Memory B cell (primary cell): Measurements from ENCODE around the gene FLCN.
"Not testable (repeated sequence)": the region's sequence is repeated elsewhere in the genome, so short reads cannot be mapped to it uniquely, and the experiment has no call there.

Source experiments
- ATAC-seq: fragments of 150-1000 bp; cut with Tn5 transposase; 2 replicates; pipeline ENCODE4 v1.10.0; 2021; ENCODE audit warnings: low read depth, mild to moderate bottlenecking, moderate library complexity
- DNase-seq, 2 donors: peaks; one replicate each; pipeline ENCODE4 v3.0.0; 2022; ENCODE audit warnings: low spot score in 2 of 2
- H3K27ac Mint-ChIP-seq: one replicate; pipeline ENCODE4 v1.8.0; 2022; ENCODE audit warnings: mild to moderate bottlenecking, moderate library complexity, mixed read lengths
- H3K27me3 Mint-ChIP-seq: one replicate; pipeline ENCODE4 v1.8.0; 2022; ENCODE audit warnings: mixed read lengths
- H3K36me3 Mint-ChIP-seq: one replicate; pipeline ENCODE4 v1.8.0; 2022; ENCODE audit warnings: mild to moderate bottlenecking, mixed read lengths
- H3K4me1 Mint-ChIP-seq: one replicate; pipeline ENCODE4 v1.8.0; 2022; ENCODE audit warnings: mixed read lengths
- H3K4me3 Mint-ChIP-seq: one replicate; pipeline ENCODE4 v1.8.0; 2022; ENCODE audit warnings: mild to moderate bottlenecking, moderate library complexity, mixed read lengths
- H3K9me3 Mint-ChIP-seq: one replicate; pipeline ENCODE4 v1.8.0; 2022; ENCODE audit warnings: mixed read lengths

Gene FLCN

GRCh38 chr17:17206913-17207335 lies 30.0 kb downstream of the FLCN start:
- Mint-ChIP-seq H3K4me3 (peak overlapping the region; percentile 69), H3K9me3 (peaks cover 2% of the 10 kb centered on the region), H3K27me3 (no peaks in the 10 kb centered on the region), H3K36me3 (peaks cover 5% of the 10 kb centered on the region), H3K4me1 (peaks cover 13% of the 10 kb centered on the region), H3K27ac (peak overlapping the region; percentile 89)
- ATAC-seq: no peak
- DNase-seq: no peak

- Mint-ChIP-seq H3K27me3 (no peaks in the 10 kb centered on the region), H3K4me3 (peak within 1 kb of the TSS; percentile 77), H3K27ac (peak within 1 kb of the TSS; percentile 89), H3K4me1 (peaks cover 13% of the 10 kb centered on the region), H3K9me3 (peaks cover 2% of the 10 kb centered on the region), H3K36me3 (peaks cover 5% of the 10 kb centered on the region)
- ATAC-seq (peak; percentile 79), DNase-seq (peak; percentile 96 to 99)
Observed at GRCh38 chr17:17206124-17206912, 30.6 kb downstream of the FLCN start, which contains the start of gene PLD6. PLD6 (minus strand) TSS chr17:17206333; CDS start chr17:17206286, 47 bp downstream.

- H3K27ac Mint-ChIP-seq: peak overlapping the region; percentile 60
- peak; percentile 22 for ATAC-seq
- H3K27me3 Mint-ChIP-seq: no peaks in the 10 kb centered on the region
- H3K4me1 Mint-ChIP-seq: peaks cover 13% of the 10 kb centered on the region
- H3K36me3 Mint-ChIP-seq: peaks cover 5% of the 10 kb centered on the region
- H3K4me3 Mint-ChIP-seq: peak overlapping the region; percentile 77
- H3K9me3 Mint-ChIP-seq: peaks cover 2% of the 10 kb centered on the region
- peak; percentile 19 to 49 for DNase-seq
Observed at GRCh38 chr17:17205368-17206123, 31.4 kb downstream of the FLCN start.

- Mint-ChIP-seq H3K9me3 (peaks cover 2% of the 10 kb centered on the region), H3K4me3 (peak overlapping the region; percentile 77), H3K27me3 (no peaks in the 10 kb centered on the region), H3K27ac (peak overlapping the region; percentile 60), H3K36me3 (peaks cover 5% of the 10 kb centered on the region), H3K4me1 (peaks cover 13% of the 10 kb centered on the region)
- no peak for ATAC-seq
- no peak for DNase-seq
Observed at GRCh38 chr17:17204635-17205231, 32.2 kb downstream of the FLCN start.

- ATAC-seq (no peak), DNase-seq (no peak)
- no peaks in the 10 kb centered on the region for H3K27me3 Mint-ChIP-seq
- H3K36me3 Mint-ChIP-seq: peaks cover 5% of the 10 kb centered on the region
- H3K27ac Mint-ChIP-seq: peak overlapping the region; percentile 60
- H3K4me3 Mint-ChIP-seq: peak overlapping the region; percentile 77
- peaks cover 2% of the 10 kb centered on the region for H3K9me3 Mint-ChIP-seq
- peaks cover 13% of the 10 kb centered on the region for H3K4me1 Mint-ChIP-seq
Observed at GRCh38 chr17:17204041-17204591, 32.9 kb downstream of the FLCN start.

GRCh38 chr17:17203173-17203730 lies 33.7 kb downstream of the FLCN start:
- peak overlapping the region; percentile 50 for H3K27ac Mint-ChIP-seq
- peaks cover 2% of the 10 kb centered on the region for H3K9me3 Mint-ChIP-seq
- H3K4me3 Mint-ChIP-seq: no peak overlapping the region
- DNase-seq (no peak), ATAC-seq (no peak)
- H3K27me3 Mint-ChIP-seq: no peaks in the 10 kb centered on the region
- peaks cover 13% of the 10 kb centered on the region for H3K4me1 Mint-ChIP-seq
- peaks cover 5% of the 10 kb centered on the region for H3K36me3 Mint-ChIP-seq

GRCh38 chr17:17201907-17202306 lies 35.1 kb downstream of the FLCN start:
- H3K27ac Mint-ChIP-seq: no peak overlapping the region
- DNase-seq (no peak), ATAC-seq (no peak)
- peaks cover 2% of the 10 kb centered on the region for H3K9me3 Mint-ChIP-seq
- H3K4me1 Mint-ChIP-seq: peaks cover 16% of the 10 kb centered on the region
- H3K27me3 Mint-ChIP-seq: no peaks in the 10 kb centered on the region
- no peak overlapping the region for H3K4me3 Mint-ChIP-seq
- peaks cover 5% of the 10 kb centered on the region for H3K36me3 Mint-ChIP-seq

GRCh38 chr17:17201271-17201670 lies 35.7 kb downstream of the FLCN start:
- no peaks in the 10 kb centered on the region for H3K9me3 Mint-ChIP-seq
- peaks cover 14% of the 10 kb centered on the region for H3K4me1 Mint-ChIP-seq
- H3K27me3 Mint-ChIP-seq: no peaks in the 10 kb centered on the region
- ATAC-seq (no peak), DNase-seq (no peak)
- H3K36me3 Mint-ChIP-seq: peaks cover 5% of the 10 kb centered on the region
- H3K4me3 Mint-ChIP-seq: no peak overlapping the region
- H3K27ac Mint-ChIP-seq: no peak overlapping the region

- peaks cover 14% of the 10 kb centered on the region for H3K4me1 Mint-ChIP-seq
- no peak overlapping the region for H3K4me3 Mint-ChIP-seq
- no peaks in the 10 kb centered on the region for H3K9me3 Mint-ChIP-seq
- H3K27ac Mint-ChIP-seq: no peak overlapping the region
- DNase-seq: no peak
- H3K36me3 Mint-ChIP-seq: peaks cover 5% of the 10 kb centered on the region
- no peaks in the 10 kb centered on the region for H3K27me3 Mint-ChIP-seq
- ATAC-seq: no peak
Observed at GRCh38 chr17:17200831-17201230, 36.1 kb downstream of the FLCN start.

GRCh38 chr17:17200311-17200710 lies 36.7 kb downstream of the FLCN start:
- no peak overlapping the region for H3K4me3 Mint-ChIP-seq
- ATAC-seq (no peak), DNase-seq (no peak)
- H3K9me3 Mint-ChIP-seq: no peaks in the 10 kb centered on the region
- H3K27ac Mint-ChIP-seq: no peak overlapping the region
- peaks cover 14% of the 10 kb centered on the region for H3K4me1 Mint-ChIP-seq
- H3K36me3 Mint-ChIP-seq: peaks cover 5% of the 10 kb centered on the region
- no peaks in the 10 kb centered on the region for H3K27me3 Mint-ChIP-seq

- H3K36me3 Mint-ChIP-seq: peaks cover 3% of the 10 kb centered on the region
- H3K27me3 Mint-ChIP-seq: no peaks in the 10 kb centered on the region
- no peak overlapping the region for H3K27ac Mint-ChIP-seq
- DNase-seq: no peak
- no peak overlapping the region for H3K4me3 Mint-ChIP-seq
- H3K9me3 Mint-ChIP-seq: no peaks in the 10 kb centered on the region
- H3K4me1 Mint-ChIP-seq: peaks cover 3% of the 10 kb centered on the region
- no peak for ATAC-seq
Observed at GRCh38 chr17:17198281-17198680, 38.7 kb downstream of the FLCN start.

GRCh38 chr17:17196776-17197175 lies 40.2 kb downstream of the FLCN start:
- no peak for ATAC-seq
- H3K27ac Mint-ChIP-seq: peak overlapping the region; percentile 69
- H3K4me3 Mint-ChIP-seq: no peak overlapping the region
- no peaks in the 10 kb centered on the region for H3K9me3 Mint-ChIP-seq
- H3K4me1 Mint-ChIP-seq: peaks cover 3% of the 10 kb centered on the region
- H3K36me3 Mint-ChIP-seq: no peaks in the 10 kb centered on the region
- H3K27me3 Mint-ChIP-seq: no peaks in the 10 kb centered on the region
- DNase-seq: no peak

- H3K27me3 Mint-ChIP-seq, H3K4me3 Mint-ChIP-seq, DNase-seq, H3K36me3 Mint-ChIP-seq, H3K27ac Mint-ChIP-seq, ATAC-seq, H3K4me1 Mint-ChIP-seq, H3K9me3 Mint-ChIP-seq: not testable (repeated sequence)
Observed at GRCh38 chr17:17195466-17195865, 41.5 kb downstream of the FLCN start.
